ENCODE results near the gene RFT1. TPM values are rescaled to one million over a fixed set of nuclear protein-coding genes. Genes with fewer than 3 reads are reported as not detected.

Gene RFT1
- total RNA-seq, 1 donor from 2014 or later = 17.2 TPM

DNA sequence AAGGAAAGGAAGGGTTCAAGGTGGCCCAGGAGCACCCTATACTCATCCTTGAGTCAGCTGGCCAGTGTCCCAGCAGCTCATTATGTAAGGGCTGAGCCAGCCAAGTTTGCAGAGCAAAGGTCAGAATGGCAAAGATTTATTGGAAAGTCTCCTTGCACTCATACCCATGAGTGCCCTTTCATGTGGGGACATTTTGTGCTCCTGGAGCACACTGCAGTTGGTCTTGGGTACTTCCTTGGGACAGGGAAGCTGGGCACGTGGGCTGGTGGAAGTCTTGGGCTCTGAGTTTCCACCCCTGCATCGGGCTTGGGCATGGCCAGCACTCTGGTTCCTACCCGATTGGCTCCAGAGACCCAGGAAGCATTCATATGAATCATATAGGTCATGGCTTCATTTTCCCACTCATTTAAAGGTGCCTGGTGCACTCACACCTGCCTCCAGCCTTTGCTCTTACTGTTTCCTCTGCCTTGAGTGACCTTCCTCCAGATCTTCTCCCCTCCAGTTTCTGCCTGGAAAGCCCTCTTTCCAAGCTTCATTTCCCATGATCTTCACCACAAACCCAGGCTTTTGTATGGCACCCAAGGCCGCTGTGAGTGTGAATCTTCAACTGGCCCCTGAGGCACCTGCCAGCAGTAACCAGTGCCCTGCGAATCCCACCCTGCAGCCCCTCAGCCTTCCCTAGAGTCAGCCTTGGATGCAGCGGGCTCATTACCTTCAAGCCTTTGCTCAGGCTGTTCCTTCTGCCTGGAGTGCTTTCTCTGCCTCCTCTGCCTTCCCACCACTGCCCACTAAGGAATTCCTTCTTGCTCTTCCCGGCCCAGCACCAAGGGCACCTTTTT lies 20.2 kb upstream of the RFT1 start:
- Histone ChIP-seq H3K36me3 (no peaks in the 10 kb centered on the region), H3K79me2 (ENCODE audit: low read depth) (no peaks in the 10 kb centered on the region), H3K9me3 (ENCODE audit: low read depth) (no peaks in the 10 kb centered on the region), H3K4me3 (no peak overlapping the region), H3K4me2 (no peak overlapping the region), H3F3A (ENCODE audit: low read depth) (no peaks in the 10 kb centered on the region), H3K4me1 (no peaks in the 10 kb centered on the region), H3K9ac (no peak overlapping the region), H4K20me1 (ENCODE audit: low read depth) (no peaks in the 10 kb centered on the region), H3K27me3 (no peaks in the 10 kb centered on the region), H2AFZ (replicated peaks) (no peak overlapping the region), H3K27ac (no peak overlapping the region)
- TF ChIP-seq EZH2phosphoT487 (IDR thresholded peaks at IDR 0.05) = no peak
- no peak for TF ChIP-seq EZH2 (IDR thresholded peaks at IDR 0.05)
- TF ChIP-seq, protein P1, sequence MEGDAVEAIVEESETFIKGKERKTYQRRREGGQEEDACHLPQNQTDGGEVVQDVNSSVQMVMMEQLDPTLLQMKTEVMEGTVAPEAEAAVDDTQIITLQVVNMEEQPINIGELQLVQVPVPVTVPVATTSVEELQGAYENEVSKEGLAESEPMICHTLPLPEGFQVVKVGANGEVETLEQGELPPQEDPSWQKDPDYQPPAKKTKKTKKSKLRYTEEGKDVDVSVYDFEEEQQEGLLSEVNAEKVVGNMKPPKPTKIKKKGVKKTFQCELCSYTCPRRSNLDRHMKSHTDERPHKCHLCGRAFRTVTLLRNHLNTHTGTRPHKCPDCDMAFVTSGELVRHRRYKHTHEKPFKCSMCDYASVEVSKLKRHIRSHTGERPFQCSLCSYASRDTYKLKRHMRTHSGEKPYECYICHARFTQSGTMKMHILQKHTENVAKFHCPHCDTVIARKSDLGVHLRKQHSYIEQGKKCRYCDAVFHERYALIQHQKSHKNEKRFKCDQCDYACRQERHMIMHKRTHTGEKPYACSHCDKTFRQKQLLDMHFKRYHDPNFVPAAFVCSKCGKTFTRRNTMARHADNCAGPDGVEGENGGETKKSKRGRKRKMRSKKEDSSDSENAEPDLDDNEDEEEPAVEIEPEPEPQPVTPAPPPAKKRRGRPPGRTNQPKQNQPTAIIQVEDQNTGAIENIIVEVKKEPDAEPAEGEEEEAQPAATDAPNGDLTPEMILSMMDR (IDR thresholded peaks at IDR 0.05) = no peak
- Mint-ChIP-seq H3K27ac (no peak overlapping the region), H3K9me3 (no peaks in the 10 kb centered on the region), H3K27me3 (ENCODE audit: insufficient read depth, low read depth) (peaks cover 6% of the 10 kb centered on the region), H3K36me3 (no peaks in the 10 kb centered on the region), H3K4me3 (no peak overlapping the region), H3K4me1 (peaks cover 11% of the 10 kb centered on the region)
- no peak for DNase-seq (ENCODE audit: low spot score)

DNA sequence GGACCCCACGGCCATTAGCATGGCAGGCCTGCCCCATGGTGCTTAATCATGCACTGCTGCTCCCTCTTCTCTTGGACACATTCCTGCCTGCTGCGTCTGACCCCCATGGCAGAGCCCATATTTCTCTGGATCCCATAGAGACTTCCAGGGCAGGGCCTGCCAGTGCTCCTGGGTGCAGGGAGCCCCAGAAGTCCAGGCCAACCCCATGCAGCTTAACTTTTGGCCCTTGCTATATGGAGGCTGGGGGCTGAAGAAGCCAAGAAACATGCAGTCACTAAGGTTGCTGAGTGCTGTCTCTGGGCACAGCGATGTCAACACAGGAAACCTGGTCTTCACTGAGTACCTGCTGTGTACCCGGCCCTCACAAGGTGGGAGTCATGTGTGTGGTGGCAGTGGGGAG lies 19.5 kb upstream of the RFT1 start:
- Mint-ChIP-seq H3K4me1 (peaks cover 11% of the 10 kb centered on the region), H3K27ac (no peak overlapping the region)
- TF ChIP-seq EZH2 (IDR thresholded peaks at IDR 0.05) (no peak), EZH2phosphoT487 (IDR thresholded peaks at IDR 0.05) (no peak)
- TF ChIP-seq, protein P1 (IDR thresholded peaks at IDR 0.05) = no peak

DNA sequence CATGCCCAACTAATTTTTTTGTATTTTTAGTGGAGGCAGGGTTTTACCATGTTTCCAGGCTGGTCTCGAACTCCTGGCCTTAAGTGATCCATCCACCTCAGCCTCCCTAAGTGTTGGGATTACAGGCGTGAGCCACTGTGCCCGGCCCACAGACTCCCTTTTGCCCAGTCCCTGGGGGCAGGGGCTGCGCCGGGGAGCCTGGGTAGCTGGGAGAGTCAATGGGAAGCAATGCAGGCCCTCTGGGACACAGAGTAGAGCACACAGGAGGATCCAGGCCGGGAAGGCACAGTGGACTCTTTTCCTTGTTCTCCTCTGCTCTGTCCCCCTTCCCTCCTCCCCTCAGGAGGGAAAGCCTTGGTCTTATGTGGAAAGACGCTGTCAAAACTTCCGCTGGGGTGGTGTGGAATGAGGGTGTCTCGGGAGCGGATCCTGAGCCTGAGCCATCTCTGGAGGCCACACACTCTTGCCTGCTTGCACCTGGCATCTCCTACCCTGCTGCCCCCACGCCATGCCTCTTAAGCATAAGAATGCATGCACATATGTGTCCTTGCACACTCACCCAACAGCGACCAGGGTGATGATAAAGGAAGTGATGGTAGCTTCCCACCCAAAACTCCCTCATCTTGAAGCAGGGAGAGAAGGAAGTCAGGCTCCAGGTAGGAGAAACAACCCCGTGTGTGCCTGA lies 18.9 kb upstream of the RFT1 start:
- Mint-ChIP-seq H3K9me3 (no peaks in the 10 kb centered on the region), H3K4me1 (peaks cover 11% of the 10 kb centered on the region), H3K36me3 (no peaks in the 10 kb centered on the region), H3K4me3 (no peak overlapping the region), H3K27me3 (ENCODE audit: insufficient read depth, low read depth) (peaks cover 2% of the 10 kb centered on the region), H3K27ac (no peak overlapping the region)
- H3K9ac ChIP-seq = no peak overlapping the region
- H3K27ac ChIP-seq = no peak overlapping the region
- no peak overlapping the region for H3K4me3 ChIP-seq
- H3K4me2 ChIP-seq = no peak overlapping the region
- no peak overlapping the region for H2AFZ ChIP-seq (replicated peaks)
- no peaks in the 10 kb centered on the region for H3K79me2 ChIP-seq (ENCODE audit: low read depth)
- no peaks in the 10 kb centered on the region for H4K20me1 ChIP-seq (ENCODE audit: low read depth)
- no peaks in the 10 kb centered on the region for H3K36me3 ChIP-seq
- no peak for DNase-seq (ENCODE audit: low spot score)
- no peaks in the 10 kb centered on the region for H3K4me1 ChIP-seq
- H3K27me3 ChIP-seq = no peaks in the 10 kb centered on the region
- H3F3A ChIP-seq (ENCODE audit: low read depth) = no peaks in the 10 kb centered on the region
- TF ChIP-seq, protein P1 (IDR thresholded peaks at IDR 0.05) = no peak
- TF ChIP-seq EZH2 (IDR thresholded peaks at IDR 0.05) (no peak), EZH2phosphoT487 (IDR thresholded peaks at IDR 0.05) (no peak)
- H3K9me3 ChIP-seq (ENCODE audit: low read depth) = no peaks in the 10 kb centered on the region

More for the DNA sequence above, 19.5 kb upstream of the RFT1 start:
- Histone ChIP-seq H3K79me2 (ENCODE audit: low read depth) (no peaks in the 10 kb centered on the region), H3K9ac (no peak overlapping the region), H3F3A (ENCODE audit: low read depth) (no peaks in the 10 kb centered on the region), H3K36me3 (no peaks in the 10 kb centered on the region), H3K4me1 (no peaks in the 10 kb centered on the region), H3K27ac (no peak overlapping the region), H3K4me3 (no peak overlapping the region), H3K4me2 (no peak overlapping the region), H3K9me3 (ENCODE audit: low read depth) (no peaks in the 10 kb centered on the region), H2AFZ (replicated peaks) (no peak overlapping the region), H4K20me1 (ENCODE audit: low read depth) (no peaks in the 10 kb centered on the region), H3K27me3 (no peaks in the 10 kb centered on the region)
- Mint-ChIP-seq H3K9me3 (no peaks in the 10 kb centered on the region), H3K27me3 (ENCODE audit: insufficient read depth, low read depth) (peaks cover 5% of the 10 kb centered on the region), H3K36me3 (no peaks in the 10 kb centered on the region), H3K4me3 (no peak overlapping the region)
- DNase-seq (ENCODE audit: low spot score) = no peak

All from neural progenitor cell (in vitro differentiated cells).